ENCODE measurements around the gene HELT. TPM values are rescaled to one million over a fixed set of nuclear protein-coding genes. Genes with fewer than 3 reads are reported as not detected.

Gene HELT
- total and polyA plus RNA-seq, 4 donors, result not detected

GRCh38 chr4:185003596-185004351 lies 14.5 kb upstream of the HELT start:
- 96% methylated on average over 19 of the region's 19 CpGs for WGBS
- no peaks in the 10 kb centered on the region for H3K36me3 ChIP-seq (ENCODE audit: control insufficient read depth in 4 of 4, insufficient read depth in 3 of 4, low read depth in 1 of 4, low read length in 3 of 4)
- H3K27ac ChIP-seq (ENCODE audit: low read depth in 1 of 2, low read length in 2 of 2), result no peak overlapping the region
- H3K4me3 ChIP-seq (ENCODE audit: low read depth in 1 of 3, low read length in 3 of 3), result no peak overlapping the region
- H3K9ac ChIP-seq (ENCODE audit: low read depth in 1 of 2, low read length in 2 of 2), result no peak overlapping the region
- no peak for DNase-seq (ENCODE audit: low spot score)
- TF ChIP-seq EGR1 (IDR thresholded peaks at IDR 0.05; ENCODE audit: low read depth in 2 of 2) (no peak), RXRA (IDR thresholded peaks at IDR 0.05) (no peak), FOXA2 (IDR thresholded peaks at IDR 0.05) (no peak)
- no peaks in the 10 kb centered on the region for H3K27me3 ChIP-seq (ENCODE audit: control insufficient read depth in 4 of 4, insufficient read depth in 4 of 4, low read length in 3 of 4)
- H3K9me3 ChIP-seq (ENCODE audit: control insufficient read depth in 4 of 4, low read length in 3 of 4), result no peaks in the 10 kb centered on the region
- H3K4me1 ChIP-seq (ENCODE audit: control insufficient read depth in 4 of 4, insufficient read depth in 4 of 4, low read length in 3 of 4), result peaks cover 0 to 12% (median 6%) of the 10 kb centered on the region in 4 donors

- 30% methylated on average over 22 of the region's 22 CpGs for WGBS
- Histone ChIP-seq H3K27me3 (ENCODE audit: control insufficient read depth in 4 of 4, insufficient read depth in 4 of 4, low read length in 3 of 4) (no peaks in the 10 kb centered on the region), H3K4me1 (ENCODE audit: control insufficient read depth in 4 of 4, insufficient read depth in 4 of 4, low read length in 3 of 4) (peaks cover 0 to 12% (median 6%) of the 10 kb centered on the region in 4 donors), H3K9ac (ENCODE audit: low read depth in 1 of 2, low read length in 2 of 2) (no peak overlapping the region), H3K27ac (ENCODE audit: low read depth in 1 of 2, low read length in 2 of 2) (no peak overlapping the region), H3K9me3 (ENCODE audit: control insufficient read depth in 4 of 4, low read length in 3 of 4) (no peaks in the 10 kb centered on the region), H3K4me3 (ENCODE audit: low read depth in 1 of 3, low read length in 3 of 3) (peak overlapping the region in 1 of 3 donors; percentile 33), H3K36me3 (ENCODE audit: control insufficient read depth in 4 of 4, insufficient read depth in 3 of 4, low read depth in 1 of 4, low read length in 3 of 4) (no peaks in the 10 kb centered on the region)
- DNase-seq (ENCODE audit: low spot score), result no peak
- TF ChIP-seq CTCF (IDR thresholded peaks at IDR 0.05; ENCODE audit: low read depth, low read length, missing input control) (no peak), REST (IDR thresholded peaks at IDR 0.05) (no peak), NR2F2 (IDR thresholded peaks at IDR 0.05) (no peak), HNF4A (conservative IDR thresholded peaks at IDR 0.05) (no peak), ATF3 (IDR thresholded peaks at IDR 0.05) (no peak), EGR1 (IDR thresholded peaks at IDR 0.05; ENCODE audit: low read depth in 2 of 2) (no peak), HNF4G (IDR thresholded peaks at IDR 0.05) (no peak), GABPA (IDR thresholded peaks at IDR 0.05 in 1 of 2, conservative IDR thresholded peaks at IDR 0.05 in 1 of 2) (no peak), YY1 (IDR thresholded peaks at IDR 0.05) (no peak), SP1 (IDR thresholded peaks at IDR 0.05) (no peak), RXRA (IDR thresholded peaks at IDR 0.05) (no peak), ZBTB33 (IDR thresholded peaks at IDR 0.05) (no peak), FOXA2 (IDR thresholded peaks at IDR 0.05) (no peak), JUND (IDR thresholded peaks at IDR 0.05) (no peak), RAD21 (IDR thresholded peaks at IDR 0.05) (no peak), MAX (IDR thresholded peaks at IDR 0.05) (no peak)
Observed at GRCh38 chr4:185004562-185005218, 13.6 kb upstream of the HELT start.
